C1 segment of cervical spinal cord (tissue), 14 donors: Measurements from ENCODE around the gene COQ9.

Experiments used
- DNase-seq, 14 donors: peaks; one replicate each; lab custom pipeline; 2025; lab: John Stamatoyannopoulos, UW

COQ9 gene

GRCh38 chr16:57471852-57472664, 24.8 kb downstream of the COQ9 start:
- no peak for DNase-seq

GRCh38 chr16:57472665-57473060, 25.4 kb downstream of the COQ9 start:
- DNase-seq: no peak

GRCh38 chr16:57473176-57473840, 26.0 kb downstream of the COQ9 start:
- no peak for DNase-seq

GRCh38 chr16:57473906-57474305, 26.6 kb downstream of the COQ9 start:
- no peak for DNase-seq

- DNase-seq: no peak
Measured at GRCh38 chr16:57474671-57475661, 27.7 kb downstream of the COQ9 start.

- DNase-seq: no peak
Measured at GRCh38 chr16:57475711-57476339, 28.5 kb downstream of the COQ9 start.

GRCh38 chr16:57476546-57477410, 29.5 kb downstream of the COQ9 start:
- DNase-seq: no peak

GRCh38 chr16:57477531-57478202, 30.4 kb downstream of the COQ9 start:
- no peak for DNase-seq

GRCh38 chr16:57478396-57479204, 31.3 kb downstream of the COQ9 start:
- no peak for DNase-seq

GRCh38 chr16:57479205-57479975, 32.1 kb downstream of the COQ9 start:
- DNase-seq: peak in 1 of 14 donors; percentile 60

GRCh38 chr16:57479976-57480753, 32.9 kb downstream of the COQ9 start:
- no peak for DNase-seq

GRCh38 chr16:57480754-57481230, 33.5 kb downstream of the COQ9 start:
- DNase-seq: peak in 1 of 14 donors; percentile 71

GRCh38 chr16:57481421-57481820, 34.1 kb downstream of the COQ9 start:
- DNase-seq: no peak

- DNase-seq: no peak
Measured at GRCh38 chr16:57482845-57483545, 35.7 kb downstream of the COQ9 start.

GRCh38 chr16:57483725-57484514, 36.6 kb downstream of the COQ9 start:
- DNase-seq: peak in 2 of 14 donors; percentile 37 to 84

- DNase-seq: no peak
Measured at GRCh38 chr16:57484515-57485005, 37.3 kb downstream of the COQ9 start.
